Neural cell (in vitro differentiated cells): ENCODE measurements around the gene SLC12A8.

Source experiments
- CTCF ChIP-seq: fragments of 450-650 bp; IDR thresholded peaks from 2 replicates; pipeline ENCODE4 v1.5.1; 2014; ENCODE audit warnings: antibody characterized with exemption, mild to moderate bottlenecking, moderate library complexity; ENCODE audit not compliant: poor library complexity, severe bottlenecking
- EP300 ChIP-seq: fragments of 450-650 bp; conservative IDR thresholded peaks from 2 replicates; pipeline ENCODE4 v1.6.1; 2014; ENCODE audit warnings: antibody characterized with exemption, mild to moderate bottlenecking, moderate library complexity; ENCODE audit not compliant: poor library complexity, severe bottlenecking
- EZH2 ChIP-seq: fragments of 200-600, 300-800 bp; shearing (Covaris generic), sonication (generic); IDR thresholded peaks from 2 replicates; pipeline ENCODE4 v1.6.1; 2014; ENCODE audit warnings: antibody characterized with exemption, low read length, borderline replicate concordance, mild to moderate bottlenecking; ENCODE audit not compliant: insufficient read depth, poor library complexity, severe bottlenecking
- MXI1 ChIP-seq: fragments of 450-650 bp; conservative IDR thresholded peaks from 2 replicates; pipeline ENCODE4 v1.6.1; 2014; ENCODE audit warnings: antibody characterized with exemption, mild to moderate bottlenecking; ENCODE audit not compliant: poor library complexity, severe bottlenecking
- POLR2AphosphoS5 ChIP-seq: IDR thresholded peaks from 2 replicates; pipeline ENCODE4 v1.6.1; 2012
- REST ChIP-seq: IDR thresholded peaks from 2 replicates; pipeline ENCODE4 v1.6.1; 2012; ENCODE audit warnings: borderline replicate concordance
- SMC3 ChIP-seq: fragments of 450-650 bp; conservative IDR thresholded peaks from 2 replicates; pipeline ENCODE4 v1.6.1; 2014; ENCODE audit warnings: antibody characterized with exemption, mild to moderate bottlenecking, moderate library complexity; ENCODE audit not compliant: poor library complexity
- TAF1 ChIP-seq: IDR thresholded peaks from 2 replicates; pipeline ENCODE4 v1.6.1; 2012; ENCODE audit warnings: low read depth

GRCh38 chr3:125051715-125052581 is 160.6 kb downstream of the SLC12A8 start:
- TF ChIP-seq EZH2: no peak
- no peak for TF ChIP-seq CTCF
- no peak for TF ChIP-seq SMC3
- no peak for TF ChIP-seq MXI1
- no peak for TF ChIP-seq REST
- TF ChIP-seq TAF1: no peak
- peak; percentile 68 for TF ChIP-seq POLR2AphosphoS5
- TF ChIP-seq EP300: no peak
